OCI-LY1 (cell line): ENCODE measurements around the gene CFAP74.

Source experiments
- CTCF ChIP-seq: fragments of 200-600 bp; sonication (generic), shearing (Covaris generic); IDR thresholded peaks from 2 replicates; pipeline ENCODE4 v1.5.1; 2017; ENCODE audit warnings: mild to moderate bottlenecking, antibody characterized with exemption, low read length, moderate library complexity, mixed read lengths
- EZH2 ChIP-seq: fragments of 200-600 bp; sonication (generic), shearing (Covaris generic); IDR thresholded peaks from 2 replicates; pipeline ENCODE4 v1.8.0; 2017; ENCODE audit warnings: borderline replicate concordance, mixed run types, mild to moderate bottlenecking, antibody characterized with exemption, low read length, moderate library complexity, mixed read lengths

- no peak for TF ChIP-seq EZH2
- no peak for TF ChIP-seq CTCF
Measured at GRCh38 chr1:1956586-1957532, 46.7 kb downstream of the CFAP74 start.
